Neural cell (in vitro differentiated cells): ENCODE data around the gene CACNA1A. TPM values are rescaled to one million over a fixed set of nuclear protein-coding genes. Genes with fewer than 3 reads are reported as not detected.

Experiments used
- H2AFZ ChIP-seq: fragments of 200-600, 300-800 bp; sonication (generic), shearing (Covaris generic); 2 replicates; pipeline ENCODE4 v1.6.0; 2014; ENCODE audit warnings: low read depth, mild to moderate bottlenecking, antibody characterized with exemption, low read length, moderate library complexity
- H3F3A ChIP-seq: fragments of 200-600 bp; shearing (Covaris generic); 2 replicates; pipeline ENCODE4 v1.6.1; 2016; ENCODE audit warnings: mild to moderate bottlenecking, moderate library complexity, mixed read lengths, antibody characterized with exemption, low read length; ENCODE audit not compliant: insufficient read depth, poor library complexity, severe bottlenecking
- H3K27ac ChIP-seq: fragments of 200-600, 300-800 bp; sonication (generic), shearing (Covaris generic); 2 replicates; pipeline ENCODE4 v1.5.1; 2014; ENCODE audit warnings: mild to moderate bottlenecking, low read length, moderate library complexity
- H3K27me3 ChIP-seq: fragments of 300-800, 200-600 bp; sonication (generic), shearing (Covaris generic); 2 replicates; pipeline ENCODE4 v1.6.0; 2014; ENCODE audit warnings: mild to moderate bottlenecking, low read depth, low read length, moderate library complexity; ENCODE audit not compliant: insufficient read depth
- H3K36me3 ChIP-seq: fragments of 300-800, 200-600 bp; sonication (generic), shearing (Covaris generic); 2 replicates; pipeline ENCODE4 v1.5.1; 2014; ENCODE audit warnings: mild to moderate bottlenecking, antibody characterized with exemption, low read length, moderate library complexity; ENCODE audit not compliant: insufficient read depth
- H3K4me2 ChIP-seq: fragments of 300-800, 200-600 bp; sonication (generic), shearing (Covaris generic); 2 replicates; pipeline ENCODE4 v1.6.0; 2014; ENCODE audit warnings: mild to moderate bottlenecking, low read length
- H3K4me3 ChIP-seq: fragments of 300-800, 200-600 bp; sonication (generic), shearing (Covaris generic); 2 replicates; pipeline ENCODE4 v1.5.1; 2014; ENCODE audit warnings: mild to moderate bottlenecking, low read length, moderate library complexity
- H3K79me2 ChIP-seq: fragments of 200-600 bp; shearing (Covaris generic); replicated peaks from 2 replicates; pipeline ENCODE4 v1.6.0; 2014; ENCODE audit warnings: mild to moderate bottlenecking, low read length, moderate library complexity; ENCODE audit not compliant: insufficient read depth
- H3K9ac ChIP-seq: fragments of 300-800, 200-600 bp; sonication (generic), shearing (Covaris generic); 2 replicates; pipeline ENCODE4 v1.6.1; 2016; ENCODE audit warnings: mild to moderate bottlenecking, low read length, mixed read lengths
- H3K9me2 ChIP-seq: fragments of 200-600 bp; shearing (Covaris generic); 2 replicates; pipeline ENCODE4 v1.6.1; 2016; ENCODE audit warnings: mild to moderate bottlenecking, low read length, mixed read lengths; ENCODE audit not compliant: insufficient read depth
- H3K9me3 ChIP-seq: fragments of 200-600, 300-800 bp; sonication (generic), shearing (Covaris generic); 2 replicates; pipeline ENCODE4 v1.6.1; 2016; ENCODE audit warnings: mild to moderate bottlenecking, mixed run types, low read length, moderate library complexity, mixed read lengths
- H4K20me1 ChIP-seq: fragments of 200-600 bp; shearing (Covaris generic); 2 replicates; pipeline ENCODE4 v1.6.1; 2016; ENCODE audit warnings: mild to moderate bottlenecking, mixed run types; ENCODE audit not compliant: insufficient read depth
- EP300 ChIP-seq: fragments of 450-650 bp; conservative IDR thresholded peaks from 2 replicates; pipeline ENCODE4 v1.6.1; 2014; ENCODE audit warnings: antibody characterized with exemption, mild to moderate bottlenecking, moderate library complexity; ENCODE audit not compliant: poor library complexity, severe bottlenecking
- EZH2 ChIP-seq: fragments of 200-600, 300-800 bp; shearing (Covaris generic), sonication (generic); IDR thresholded peaks from 2 replicates; pipeline ENCODE4 v1.6.1; 2014; ENCODE audit warnings: antibody characterized with exemption, low read length, borderline replicate concordance, mild to moderate bottlenecking; ENCODE audit not compliant: insufficient read depth, poor library complexity, severe bottlenecking
- MXI1 ChIP-seq: fragments of 450-650 bp; conservative IDR thresholded peaks from 2 replicates; pipeline ENCODE4 v1.6.1; 2014; ENCODE audit warnings: antibody characterized with exemption, mild to moderate bottlenecking; ENCODE audit not compliant: poor library complexity, severe bottlenecking
- POLR2AphosphoS5 ChIP-seq: IDR thresholded peaks from 2 replicates; pipeline ENCODE4 v1.6.1; 2012
- RAD21 ChIP-seq: fragments of 450-650 bp; conservative IDR thresholded peaks from 2 replicates; pipeline ENCODE4 v1.6.1; 2014; ENCODE audit warnings: antibody characterized with exemption, mild to moderate bottlenecking, moderate library complexity
- SMC3 ChIP-seq: fragments of 450-650 bp; conservative IDR thresholded peaks from 2 replicates; pipeline ENCODE4 v1.6.1; 2014; ENCODE audit warnings: antibody characterized with exemption, mild to moderate bottlenecking, moderate library complexity; ENCODE audit not compliant: poor library complexity
- TAF1 ChIP-seq: IDR thresholded peaks from 2 replicates; pipeline ENCODE4 v1.6.1; 2012; ENCODE audit warnings: low read depth
- polyA plus RNA-seq: library from polyadenylated mRNA; depleted of rRNA; stranded (reverse); fragments of >200 nt; gene quantifications from 2 replicates; pipeline ENCODE4 v1.2.3, GENCODE V29; 2014
- TF ChIP-seq, protein P1 (sequence below): fragments of 450-650 bp; IDR thresholded peaks from 2 replicates; pipeline ENCODE4 v1.5.1; 2014; ENCODE audit warnings: antibody characterized with exemption, mild to moderate bottlenecking, moderate library complexity; ENCODE audit not compliant: poor library complexity, severe bottlenecking
- TF ChIP-seq, protein P2 (sequence below): IDR thresholded peaks from 2 replicates; pipeline ENCODE4 v1.6.1; 2012; ENCODE audit warnings: borderline replicate concordance

The CACNA1A gene
- polyA plus RNA-seq, 1 donor from 2014 or later: 6.9 TPM

DNA sequence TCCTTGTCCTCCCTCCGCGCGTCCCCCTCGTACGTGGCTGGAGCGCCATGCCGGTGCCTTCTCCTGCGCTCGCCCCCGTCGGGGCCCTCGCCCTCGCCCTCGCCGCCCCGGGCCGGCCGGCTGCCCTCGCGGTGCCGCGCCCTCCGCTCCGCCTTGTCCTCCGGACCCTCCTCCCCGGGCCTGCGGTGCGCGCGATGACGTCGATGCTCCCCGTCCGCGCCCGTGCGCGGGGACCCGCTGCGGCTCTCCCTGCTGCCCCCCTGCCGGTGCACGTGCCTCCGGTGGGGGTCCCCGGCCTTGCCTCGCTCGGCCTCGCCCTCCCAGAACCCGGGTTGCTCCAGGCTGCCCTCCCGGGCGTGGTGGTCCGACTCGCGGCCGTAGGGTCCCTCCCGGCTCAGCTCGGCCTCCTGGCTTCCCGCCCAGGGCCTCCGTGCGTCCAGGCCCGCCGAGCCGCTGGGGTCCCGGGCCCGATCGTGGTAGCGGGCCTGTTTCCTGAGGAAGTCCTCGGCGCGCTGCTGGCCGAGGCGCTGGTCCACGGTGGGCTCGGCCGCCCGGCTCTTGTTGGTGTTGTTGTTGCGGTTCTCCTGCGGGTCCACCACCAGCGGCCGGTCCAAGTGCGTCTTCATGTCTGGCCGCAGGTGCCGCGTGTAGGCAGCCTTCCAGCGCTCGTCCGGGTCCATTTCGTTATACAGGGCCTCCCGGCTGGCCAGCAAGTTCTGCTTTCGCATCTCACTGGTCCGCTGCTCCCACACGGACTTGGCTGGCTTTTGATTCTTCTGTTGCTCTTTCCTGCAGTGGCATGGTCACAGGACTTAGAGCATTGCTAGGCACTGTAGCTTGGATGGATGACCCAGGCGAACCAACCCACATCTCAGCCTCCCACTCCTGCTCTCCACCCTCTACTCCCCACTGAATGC, 207.5 kb downstream of the CACNA1A start:
- Histone ChIP-seq H3K9me3 (no peaks in the 10 kb centered on the region), H3K79me2 (no peaks in the 10 kb centered on the region), H3K4me3 (no peak overlapping the region), H3K9ac (no peak overlapping the region), H3K36me3 (no peaks in the 10 kb centered on the region), H3K27me3 (no peaks in the 10 kb centered on the region), H3K4me2 (no peak overlapping the region), H3F3A (no peaks in the 10 kb centered on the region), H2AFZ (no peak overlapping the region), H3K27ac (no peak overlapping the region), H4K20me1 (no peaks in the 10 kb centered on the region), H3K9me2 (no peaks in the 10 kb centered on the region)
- no peak for TF ChIP-seq EP300
- TF ChIP-seq TAF1: no peak
- TF ChIP-seq, protein P1, sequence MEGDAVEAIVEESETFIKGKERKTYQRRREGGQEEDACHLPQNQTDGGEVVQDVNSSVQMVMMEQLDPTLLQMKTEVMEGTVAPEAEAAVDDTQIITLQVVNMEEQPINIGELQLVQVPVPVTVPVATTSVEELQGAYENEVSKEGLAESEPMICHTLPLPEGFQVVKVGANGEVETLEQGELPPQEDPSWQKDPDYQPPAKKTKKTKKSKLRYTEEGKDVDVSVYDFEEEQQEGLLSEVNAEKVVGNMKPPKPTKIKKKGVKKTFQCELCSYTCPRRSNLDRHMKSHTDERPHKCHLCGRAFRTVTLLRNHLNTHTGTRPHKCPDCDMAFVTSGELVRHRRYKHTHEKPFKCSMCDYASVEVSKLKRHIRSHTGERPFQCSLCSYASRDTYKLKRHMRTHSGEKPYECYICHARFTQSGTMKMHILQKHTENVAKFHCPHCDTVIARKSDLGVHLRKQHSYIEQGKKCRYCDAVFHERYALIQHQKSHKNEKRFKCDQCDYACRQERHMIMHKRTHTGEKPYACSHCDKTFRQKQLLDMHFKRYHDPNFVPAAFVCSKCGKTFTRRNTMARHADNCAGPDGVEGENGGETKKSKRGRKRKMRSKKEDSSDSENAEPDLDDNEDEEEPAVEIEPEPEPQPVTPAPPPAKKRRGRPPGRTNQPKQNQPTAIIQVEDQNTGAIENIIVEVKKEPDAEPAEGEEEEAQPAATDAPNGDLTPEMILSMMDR: no peak
- TF ChIP-seq, protein P2, sequence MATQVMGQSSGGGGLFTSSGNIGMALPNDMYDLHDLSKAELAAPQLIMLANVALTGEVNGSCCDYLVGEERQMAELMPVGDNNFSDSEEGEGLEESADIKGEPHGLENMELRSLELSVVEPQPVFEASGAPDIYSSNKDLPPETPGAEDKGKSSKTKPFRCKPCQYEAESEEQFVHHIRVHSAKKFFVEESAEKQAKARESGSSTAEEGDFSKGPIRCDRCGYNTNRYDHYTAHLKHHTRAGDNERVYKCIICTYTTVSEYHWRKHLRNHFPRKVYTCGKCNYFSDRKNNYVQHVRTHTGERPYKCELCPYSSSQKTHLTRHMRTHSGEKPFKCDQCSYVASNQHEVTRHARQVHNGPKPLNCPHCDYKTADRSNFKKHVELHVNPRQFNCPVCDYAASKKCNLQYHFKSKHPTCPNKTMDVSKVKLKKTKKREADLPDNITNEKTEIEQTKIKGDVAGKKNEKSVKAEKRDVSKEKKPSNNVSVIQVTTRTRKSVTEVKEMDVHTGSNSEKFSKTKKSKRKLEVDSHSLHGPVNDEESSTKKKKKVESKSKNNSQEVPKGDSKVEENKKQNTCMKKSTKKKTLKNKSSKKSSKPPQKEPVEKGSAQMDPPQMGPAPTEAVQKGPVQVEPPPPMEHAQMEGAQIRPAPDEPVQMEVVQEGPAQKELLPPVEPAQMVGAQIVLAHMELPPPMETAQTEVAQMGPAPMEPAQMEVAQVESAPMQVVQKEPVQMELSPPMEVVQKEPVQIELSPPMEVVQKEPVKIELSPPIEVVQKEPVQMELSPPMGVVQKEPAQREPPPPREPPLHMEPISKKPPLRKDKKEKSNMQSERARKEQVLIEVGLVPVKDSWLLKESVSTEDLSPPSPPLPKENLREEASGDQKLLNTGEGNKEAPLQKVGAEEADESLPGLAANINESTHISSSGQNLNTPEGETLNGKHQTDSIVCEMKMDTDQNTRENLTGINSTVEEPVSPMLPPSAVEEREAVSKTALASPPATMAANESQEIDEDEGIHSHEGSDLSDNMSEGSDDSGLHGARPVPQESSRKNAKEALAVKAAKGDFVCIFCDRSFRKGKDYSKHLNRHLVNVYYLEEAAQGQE: no peak
- TF ChIP-seq EZH2: no peak
- TF ChIP-seq SMC3: no peak
- TF ChIP-seq RAD21: no peak
- no peak for TF ChIP-seq POLR2AphosphoS5
- TF ChIP-seq MXI1: no peak

DNA sequence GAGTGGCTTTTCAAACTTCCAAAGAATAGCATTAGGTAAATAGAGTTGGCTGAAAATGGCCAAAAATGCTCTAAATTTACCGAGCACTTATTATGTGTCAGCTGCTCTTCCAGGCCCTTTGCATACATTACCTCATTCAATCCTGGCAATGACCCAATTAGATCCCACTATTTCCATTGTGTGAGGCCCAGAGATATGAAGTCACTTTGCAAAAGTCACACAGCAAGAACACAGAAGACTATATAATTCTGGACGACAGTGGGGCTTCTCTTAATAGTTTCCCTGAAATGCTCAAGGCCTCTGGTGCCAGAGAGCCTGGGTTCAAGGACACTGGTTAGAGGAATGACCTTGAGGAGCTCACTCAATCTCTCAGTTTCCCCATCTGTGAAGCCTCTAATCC, 209.3 kb downstream of the CACNA1A start:
- no peaks in the 10 kb centered on the region for H3K9me3 ChIP-seq
- H2AFZ ChIP-seq: no peak overlapping the region
- H3K36me3 ChIP-seq: no peaks in the 10 kb centered on the region
- no peak overlapping the region for H3K27ac ChIP-seq
- no peak for TF ChIP-seq TAF1
- H3K79me2 ChIP-seq: no peaks in the 10 kb centered on the region
- H3K9ac ChIP-seq: no peak overlapping the region
- H4K20me1 ChIP-seq: no peaks in the 10 kb centered on the region
- H3K4me2 ChIP-seq: no peak overlapping the region
- no peaks in the 10 kb centered on the region for H3K27me3 ChIP-seq
- H3F3A ChIP-seq: no peaks in the 10 kb centered on the region
- H3K4me3 ChIP-seq: no peak overlapping the region
- H3K9me2 ChIP-seq: no peaks in the 10 kb centered on the region
